GM19099 (cell line): ENCODE results near the gene DTNB.

Source experiments
- POLR2A ChIP-seq: IDR thresholded peaks from 3 replicates; pipeline ENCODE4 v1.6.1; 2011; ENCODE audit warnings: low read depth; ENCODE audit not compliant: insufficient read length; ENCODE audit errors: extremely low read depth

DTNB gene

DNA sequence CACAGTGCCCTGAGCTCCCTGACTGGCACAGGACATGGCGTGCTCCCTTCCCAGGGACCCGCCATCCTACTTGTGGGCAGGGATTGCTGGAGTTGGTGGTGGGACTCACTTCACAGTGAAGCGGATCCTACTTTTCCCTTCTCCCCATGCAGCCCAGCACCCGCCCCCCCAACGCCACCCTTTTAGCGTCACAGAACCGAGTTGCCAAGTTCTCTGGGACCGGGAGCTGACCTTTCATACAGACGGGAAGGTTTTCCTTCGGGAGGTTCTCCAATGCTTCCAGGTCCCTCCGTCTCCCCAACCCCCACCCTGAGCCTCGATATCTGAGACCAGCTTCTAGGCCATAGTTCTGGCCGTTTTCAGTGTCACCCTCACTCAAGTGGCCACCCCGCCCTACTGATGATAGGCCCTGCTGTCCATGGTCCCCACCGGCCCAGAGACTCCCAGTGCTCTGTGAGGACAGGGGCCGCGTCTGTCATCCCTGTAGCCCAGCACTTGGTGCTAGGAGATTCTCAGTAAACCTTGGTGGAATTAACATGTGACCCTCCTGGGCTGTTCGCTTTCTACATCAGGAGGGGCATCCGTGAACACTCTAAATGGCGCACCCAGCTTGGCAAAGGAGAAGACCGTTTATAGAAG is 330.1 kb downstream of the DTNB start:
- no peak for TF ChIP-seq POLR2A

DNA sequence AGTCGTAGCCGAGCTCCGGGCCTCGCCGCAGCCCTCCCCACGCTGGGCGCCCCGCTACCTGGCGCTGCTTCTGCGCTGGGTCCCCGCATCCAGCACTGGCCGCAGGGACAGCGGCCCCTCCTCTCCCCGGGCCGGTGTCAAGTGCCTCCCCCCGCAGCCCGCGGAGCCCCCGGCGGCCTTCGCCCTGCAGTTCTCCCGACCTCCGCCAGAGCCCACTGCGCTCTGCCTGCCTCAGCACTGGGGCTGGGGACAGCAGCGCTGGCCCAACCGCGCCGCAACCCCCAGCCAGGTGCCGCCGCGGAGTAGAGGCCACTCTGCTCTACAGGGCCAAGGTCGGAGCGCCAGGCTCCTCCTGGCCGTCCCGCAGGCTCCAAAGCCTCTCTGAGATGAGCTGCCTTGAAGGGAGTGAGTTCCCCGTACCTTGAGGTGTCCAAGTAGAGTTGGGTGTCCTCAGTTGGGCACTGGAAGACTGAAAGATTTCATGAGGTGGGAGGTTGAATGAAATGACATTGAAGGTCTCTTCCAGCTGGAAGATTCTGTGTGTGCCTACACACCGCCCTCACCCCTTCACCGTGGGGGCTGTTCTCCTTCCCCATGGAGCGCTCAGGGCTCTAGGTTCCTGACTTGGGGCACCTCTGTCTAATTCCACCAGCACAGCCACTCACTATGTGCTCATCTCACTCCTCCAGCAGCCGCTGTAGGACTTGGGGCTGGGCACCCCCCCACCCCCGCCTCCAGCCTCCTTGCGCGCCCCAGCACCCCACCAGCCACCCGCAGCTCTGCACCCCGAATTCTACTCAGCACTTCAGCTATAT is 330.8 kb downstream of the DTNB start:
- peak; percentile 44 for TF ChIP-seq POLR2A

DNA sequence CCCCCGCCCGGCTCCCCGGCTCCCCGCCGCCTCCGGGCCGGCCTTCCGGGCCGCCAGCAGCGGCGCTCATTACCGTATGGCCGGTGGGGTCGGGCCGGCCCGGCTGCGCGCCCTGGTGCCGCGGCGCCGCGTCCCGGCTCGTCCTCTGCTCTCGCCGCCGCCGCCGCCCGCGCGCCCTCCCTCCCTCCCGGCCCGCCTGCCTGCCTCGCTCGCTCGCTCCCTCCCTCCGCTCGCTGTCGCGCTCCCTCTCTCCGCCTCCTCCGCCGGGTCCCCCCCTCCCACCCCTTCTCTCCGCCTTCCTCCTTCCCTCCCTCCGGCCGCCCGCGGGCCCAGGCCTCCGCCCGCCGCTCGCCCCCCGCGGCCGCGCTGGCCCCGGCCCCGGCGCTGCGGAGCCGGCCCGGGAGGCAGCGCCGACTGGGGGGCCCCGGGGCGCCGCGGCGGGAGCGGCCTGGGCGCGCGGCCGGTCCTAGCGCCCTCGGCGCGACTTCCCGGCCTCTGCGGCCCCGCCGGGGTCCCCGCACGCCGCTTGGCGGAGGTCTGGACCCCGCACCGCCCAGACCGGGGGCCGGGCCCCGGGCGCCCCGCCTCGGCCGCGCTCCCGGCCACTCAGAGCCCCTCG is 331.5 kb downstream of the DTNB start, which contains the start of gene DNMT3A:
Gene DNMT3A (minus strand): TSS at position 173 of the 619 bp plus-strand sequence. CDS start 27,941 bp downstream, outside the sequence.
- no peak for TF ChIP-seq POLR2A

DNA sequence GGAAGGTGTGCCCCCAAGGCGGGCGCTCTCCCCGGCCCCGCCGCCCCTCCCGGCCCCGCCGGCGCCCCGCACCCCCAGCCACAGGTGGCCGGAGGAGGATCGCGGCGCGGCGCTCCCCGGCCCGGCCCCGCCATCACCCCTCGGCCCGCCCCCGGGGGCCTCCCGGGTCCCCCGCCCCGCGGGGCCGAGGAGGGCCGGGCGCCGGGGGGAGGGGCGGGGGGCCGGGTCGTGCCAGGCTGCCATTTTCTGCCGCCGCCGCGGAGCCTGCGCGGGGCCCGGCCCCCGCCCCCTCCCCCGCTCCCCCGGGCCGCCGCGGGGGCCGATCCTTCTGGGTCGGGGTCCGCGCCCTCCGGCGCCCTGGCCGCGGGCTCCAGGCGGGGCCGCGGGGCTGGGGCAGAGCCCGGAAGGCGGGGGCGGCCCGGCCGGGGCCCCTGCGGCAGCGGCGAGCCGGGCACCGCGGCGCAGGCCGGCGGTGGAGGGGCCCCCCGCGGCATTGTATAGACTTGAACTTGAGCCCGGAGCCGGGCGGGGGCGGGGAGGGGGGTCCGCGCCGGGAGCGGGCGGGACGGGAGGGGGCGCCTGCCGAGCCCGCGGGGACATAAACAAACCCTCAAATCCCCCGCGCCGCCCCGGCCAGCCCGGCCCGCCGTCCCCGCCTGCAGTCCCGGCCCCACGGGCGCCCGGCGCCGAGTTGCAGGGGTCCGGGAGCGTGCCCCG is 332.2 kb downstream of the DTNB start:
- no peak for TF ChIP-seq POLR2A

DNA sequence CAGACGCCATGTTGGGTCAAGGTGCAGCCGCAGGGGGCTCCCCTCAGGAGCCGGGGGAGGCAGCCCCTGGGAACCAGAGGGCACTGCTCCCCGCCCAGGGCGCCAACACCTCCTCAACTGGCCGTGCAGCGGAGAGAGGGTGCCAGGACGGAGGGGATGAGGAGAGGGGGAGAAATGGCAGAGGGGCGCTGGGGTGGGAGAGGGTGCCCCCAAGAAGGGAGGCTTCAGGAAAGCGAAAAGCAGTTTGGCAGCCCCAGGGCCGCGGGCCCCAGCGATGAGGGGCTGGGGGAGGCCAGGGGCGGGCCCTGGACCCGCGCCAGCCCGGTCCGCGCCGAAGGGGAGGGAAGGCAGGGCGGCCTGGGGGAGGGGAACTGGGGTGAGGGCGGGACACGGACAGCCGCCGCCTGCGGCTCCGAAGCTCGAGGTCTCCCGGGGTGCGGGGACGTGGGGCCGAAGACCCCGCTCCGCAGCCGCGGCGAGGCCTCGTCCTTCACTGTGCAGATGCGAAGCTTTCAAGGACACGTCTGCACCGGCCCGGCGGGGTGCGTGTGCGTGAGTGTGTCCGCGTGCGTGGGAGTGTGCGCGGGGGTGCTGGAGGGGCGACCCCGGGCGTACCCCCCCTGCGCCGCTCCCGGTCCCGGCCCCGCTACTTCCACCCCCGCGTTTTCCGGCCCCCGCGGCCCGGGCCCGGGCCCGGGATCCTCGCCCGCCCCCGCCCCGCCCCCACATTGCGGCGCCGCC is 333.0 kb downstream of the DTNB start:
- no peak for TF ChIP-seq POLR2A

DNA sequence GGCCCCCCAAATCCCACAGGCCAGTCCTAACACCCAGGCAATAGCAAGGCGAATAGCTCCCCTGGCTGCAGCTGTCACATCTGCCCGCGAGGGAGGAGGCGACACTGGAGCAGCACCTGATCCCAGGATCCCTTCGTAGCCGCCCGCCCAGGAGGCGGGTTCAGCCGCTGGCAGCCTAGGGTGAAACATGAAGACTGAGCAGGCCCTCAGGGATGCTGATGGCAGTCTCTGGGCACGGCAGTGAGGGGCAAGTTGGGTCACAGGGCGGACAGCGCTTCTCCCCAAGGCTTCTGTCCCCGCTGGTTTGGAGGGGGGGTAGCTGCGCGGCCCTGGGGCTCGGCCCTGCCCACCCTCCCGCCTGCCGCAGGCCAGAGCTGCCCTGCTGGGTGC is 333.6 kb downstream of the DTNB start:
- no peak for TF ChIP-seq POLR2A

DNA sequence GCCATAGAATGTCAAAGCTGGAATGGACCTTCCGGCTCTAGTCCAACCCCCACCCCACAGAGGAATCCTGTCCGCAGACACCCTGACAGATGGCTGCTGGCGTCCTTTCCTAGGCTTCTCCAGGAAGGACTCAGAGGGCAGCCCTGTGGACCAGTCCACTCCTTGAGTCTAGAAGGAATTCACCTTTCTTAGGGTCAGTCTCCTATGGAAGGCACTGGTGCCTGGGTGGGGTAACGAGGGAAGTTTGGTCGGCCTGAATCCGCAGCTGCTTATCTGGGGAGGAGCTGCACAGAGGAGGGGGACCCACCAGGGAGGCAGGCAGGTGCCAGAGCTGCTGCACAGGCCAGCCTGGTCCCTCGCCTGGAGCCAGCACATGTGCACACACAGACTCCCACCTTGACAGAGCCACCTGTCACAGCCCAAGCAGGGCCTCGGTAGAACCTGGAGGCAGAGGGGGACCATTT is 334.1 kb downstream of the DTNB start:
- TF ChIP-seq POLR2A = no peak

DNA sequence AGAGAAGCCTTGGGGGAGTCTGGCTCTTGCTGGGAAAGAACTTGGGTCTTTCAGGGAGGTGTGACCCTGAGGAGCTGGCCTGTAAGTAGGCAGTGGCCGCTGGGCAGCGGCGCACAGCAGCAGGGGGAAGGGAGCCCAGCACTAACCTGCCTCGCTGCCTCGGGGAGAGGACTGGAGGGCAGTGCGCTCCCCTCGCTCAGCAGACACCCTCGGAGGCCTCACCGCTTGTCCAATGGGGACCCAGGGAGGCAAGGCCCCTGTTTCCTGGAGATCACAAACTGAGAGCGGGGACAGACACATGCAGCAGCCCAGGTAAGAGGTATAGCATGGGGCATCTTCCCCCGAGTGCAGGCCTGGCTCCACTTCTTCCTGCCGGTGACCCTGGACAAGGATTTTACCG is 335.0 kb downstream of the DTNB start:
- TF ChIP-seq POLR2A = no peak

DNA sequence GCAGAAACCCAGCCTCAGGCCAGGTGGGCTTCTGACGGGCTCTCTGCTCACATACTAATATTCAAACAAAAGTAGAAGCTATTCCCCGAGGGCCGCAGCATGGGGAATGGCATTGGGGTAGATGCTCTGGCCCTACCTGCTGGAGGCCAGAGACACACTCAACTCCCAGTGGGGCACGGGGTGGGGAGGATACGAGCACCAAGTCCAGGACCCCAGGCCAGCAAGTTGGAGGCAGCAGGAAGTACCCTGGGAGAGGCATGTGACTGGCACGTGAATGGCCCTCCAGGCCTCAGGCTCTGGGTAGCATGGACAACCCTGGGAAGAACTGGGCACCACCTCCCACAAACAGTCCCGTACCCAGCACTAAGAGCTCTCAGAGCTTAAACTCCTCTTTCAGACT is 335.5 kb downstream of the DTNB start:
- no peak for TF ChIP-seq POLR2A

DNA sequence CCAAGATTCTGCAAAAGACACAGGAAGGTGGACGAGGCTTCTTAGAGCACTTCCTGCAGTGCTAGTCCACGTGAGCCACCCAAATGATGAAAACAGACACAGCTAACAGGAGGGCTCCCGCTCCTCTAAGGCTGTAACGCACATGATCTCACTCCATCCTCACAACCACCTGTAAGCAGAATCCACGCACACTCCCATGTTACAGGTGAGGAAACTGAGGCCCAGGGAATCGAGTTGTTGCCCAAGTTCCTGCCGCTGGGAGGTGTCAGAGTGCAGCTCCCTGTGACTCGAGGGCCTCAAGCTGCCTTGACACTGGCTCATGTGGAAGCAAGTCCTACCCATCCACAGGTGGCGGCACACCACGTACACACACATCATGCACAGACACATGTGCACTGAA is 336.1 kb downstream of the DTNB start:
- TF ChIP-seq POLR2A = no peak

DNA sequence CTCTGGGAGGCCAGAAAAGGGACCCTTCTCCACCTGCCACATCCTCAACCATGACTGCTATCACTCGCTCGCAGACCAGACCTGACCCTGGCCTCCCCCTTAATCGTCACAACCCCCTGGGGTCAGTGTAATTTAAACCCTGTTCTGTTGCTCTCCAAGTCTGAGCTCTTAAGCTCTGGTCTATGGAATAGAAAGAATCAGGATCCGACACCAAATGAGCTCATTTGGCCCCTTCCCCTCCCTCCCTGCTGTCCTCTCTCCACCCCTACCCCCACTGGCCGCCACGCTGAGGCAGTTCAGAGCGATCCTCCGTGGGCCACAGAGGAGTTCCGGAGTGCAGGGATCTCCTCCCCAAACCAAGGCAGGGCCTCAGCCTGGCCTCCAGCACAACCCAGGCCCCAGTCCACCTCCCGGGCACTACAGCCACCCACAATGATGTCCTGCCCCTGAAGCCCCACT is 337.0 kb downstream of the DTNB start:
- TF ChIP-seq POLR2A = no peak

DNA sequence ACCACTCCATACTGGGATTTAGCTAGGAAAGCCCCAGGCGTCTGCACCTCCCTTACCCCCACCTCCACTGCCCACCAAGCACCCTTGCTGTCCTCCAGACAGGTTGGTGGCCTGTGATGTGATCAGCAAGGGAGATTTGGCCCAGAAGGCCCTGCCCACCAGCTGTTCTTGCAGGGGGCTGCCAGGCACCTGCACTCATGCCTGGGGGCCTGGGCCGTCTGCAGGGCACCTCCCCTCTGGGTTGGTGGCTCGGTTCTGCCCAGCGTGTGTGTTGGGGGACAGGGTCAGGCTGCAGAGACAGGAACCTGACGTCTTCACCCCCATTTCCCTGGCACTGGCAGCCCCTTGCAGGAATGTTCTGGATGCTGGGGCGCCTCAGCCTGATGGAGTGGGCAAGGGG is 337.4 kb downstream of the DTNB start:
- TF ChIP-seq POLR2A = no peak

DNA sequence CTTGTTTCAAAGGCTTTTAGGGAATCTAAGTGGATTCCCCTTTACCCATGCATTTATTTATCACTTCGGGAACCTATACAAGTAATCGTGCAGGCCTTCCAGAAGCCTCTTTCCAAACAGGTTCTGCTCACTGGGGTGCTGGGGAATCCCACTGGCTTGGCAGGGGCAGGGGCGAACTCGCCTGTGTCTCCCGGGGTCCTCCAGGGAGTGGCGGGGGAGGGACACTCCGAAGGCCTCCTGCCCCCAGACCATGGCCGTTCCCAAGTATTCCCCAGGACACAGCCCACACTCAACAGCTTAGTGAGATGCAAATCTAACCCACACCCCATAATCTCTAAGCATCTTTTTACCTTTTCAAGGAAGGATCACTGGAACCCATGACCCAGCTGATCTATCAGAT is 338.2 kb downstream of the DTNB start:
- TF ChIP-seq POLR2A = no peak

DNA sequence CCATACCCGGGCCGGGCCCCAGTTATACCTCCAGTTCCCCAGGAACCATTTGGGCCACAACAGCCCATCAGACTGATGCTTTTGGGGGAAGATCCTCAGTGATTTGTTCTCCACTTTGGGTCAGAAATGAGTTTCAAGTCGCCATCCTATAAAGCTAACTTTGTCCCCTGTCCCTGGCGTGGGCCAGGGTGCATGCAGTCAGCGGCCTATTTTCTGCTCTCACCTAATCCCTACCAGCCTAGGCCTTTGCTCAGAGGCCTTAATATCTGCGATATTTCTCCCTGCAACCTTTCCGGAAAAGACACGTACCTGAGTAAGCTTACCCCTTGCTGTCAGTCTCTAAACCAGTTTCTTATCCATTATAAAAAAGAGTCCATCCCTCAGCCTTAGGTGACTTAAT is 338.9 kb downstream of the DTNB start:
- no peak for TF ChIP-seq POLR2A
